H9 (cell line): ENCODE results near the gene GGCX. TPM values are rescaled to one million over a fixed set of nuclear protein-coding genes. Genes with fewer than 3 reads are reported as not detected.

ENCODE experiments used
- DNase-seq: peaks from one replicate; pipeline ENCODE4 v3.0.0-alpha.2; 2017
- H2AFZ ChIP-seq: one replicate; pipeline ENCODE4 v1.6.1; 2013; ENCODE audit warnings: mild to moderate bottlenecking, low read length, control low read depth, moderate library complexity
- H2AK5ac ChIP-seq: 2 replicates; pipeline ENCODE4 v1.6.1; 2013; ENCODE audit warnings: low read length, control low read depth, mixed read lengths; ENCODE audit not compliant: insufficient read length
- H2BK120ac ChIP-seq: one replicate; pipeline ENCODE4 v1.6.1; 2013; ENCODE audit warnings: low read depth, mild to moderate bottlenecking, low read length, control low read depth, inconsistent platforms; ENCODE audit not compliant: poor library complexity, severe bottlenecking
- H2BK12ac ChIP-seq: 2 replicates; pipeline ENCODE4 v1.6.1; 2013; ENCODE audit warnings: low read length, control low read depth, mixed read lengths, low read depth; ENCODE audit not compliant: insufficient read length
- H2BK15ac ChIP-seq: 2 replicates; pipeline ENCODE4 v1.6.1; 2013; ENCODE audit warnings: low read depth, low read length, control low read depth
- H2BK20ac ChIP-seq: one replicate; pipeline ENCODE4 v1.6.1; 2013; ENCODE audit warnings: low read depth, mild to moderate bottlenecking, low read length, control low read depth, inconsistent platforms; ENCODE audit not compliant: poor library complexity, severe bottlenecking
- H2BK5ac ChIP-seq: 2 replicates; pipeline ENCODE4 v1.6.1; 2013; ENCODE audit warnings: low read length, control low read depth, mixed read lengths; ENCODE audit not compliant: insufficient read length
- H3K14ac ChIP-seq: 2 replicates; pipeline ENCODE4 v1.6.1; 2013; ENCODE audit warnings: low read length, control low read depth; ENCODE audit not compliant: insufficient read depth
- H3K18ac ChIP-seq: 2 replicates; pipeline ENCODE4 v1.6.1; 2013; ENCODE audit warnings: low read depth, mild to moderate bottlenecking, mixed read lengths, low read length, control low read depth; ENCODE audit not compliant: insufficient read length
- H3K23ac ChIP-seq: 2 replicates; pipeline ENCODE4 v1.6.1; 2013; ENCODE audit warnings: low read length, control low read depth, mixed read lengths, low read depth; ENCODE audit not compliant: insufficient read length
- H3K23me2 ChIP-seq: 2 replicates; pipeline ENCODE4 v1.6.1; 2013; ENCODE audit warnings: low read depth, mild to moderate bottlenecking, mixed read lengths, low read length, control low read depth; ENCODE audit not compliant: insufficient read length, poor library complexity, severe bottlenecking
- H3K27ac ChIP-seq: 2 replicates; pipeline ENCODE4 v1.5.1; 2013; ENCODE audit warnings: low read length, control low read depth, mixed read lengths, low read depth; ENCODE audit not compliant: insufficient read length
- H3K27me3 ChIP-seq: 2 replicates; pipeline ENCODE4 v1.6.1; 2013; ENCODE audit warnings: low read length, control low read depth, inconsistent platforms; ENCODE audit not compliant: insufficient read depth
- H3K4ac ChIP-seq: 2 replicates; pipeline ENCODE4 v1.6.1; 2013; ENCODE audit warnings: low read depth, mild to moderate bottlenecking, control low read depth, inconsistent platforms, low read length, moderate library complexity
- H3K4me1 ChIP-seq: 2 replicates; pipeline ENCODE4 v1.6.1; 2013; ENCODE audit warnings: low read length, control low read depth, inconsistent platforms; ENCODE audit not compliant: insufficient read depth
- H3K4me2 ChIP-seq: 2 replicates; pipeline ENCODE4 v1.6.1; 2013; ENCODE audit warnings: low read length, control low read depth, mixed read lengths; ENCODE audit not compliant: insufficient read length, insufficient read depth
- H3K56ac ChIP-seq: 2 replicates; pipeline ENCODE4 v1.6.1; 2013; ENCODE audit warnings: low read depth, mild to moderate bottlenecking, mixed read lengths, low read length, control low read depth; ENCODE audit not compliant: insufficient read length
- H3K79me1 ChIP-seq: 2 replicates; pipeline ENCODE4 v1.6.1; 2013; ENCODE audit warnings: low read depth, mild to moderate bottlenecking, moderate library complexity, low read length, control low read depth, inconsistent platforms; ENCODE audit not compliant: insufficient read depth, poor library complexity, severe bottlenecking
- H3K79me2 ChIP-seq: 2 replicates; pipeline ENCODE4 v1.6.1; 2013; ENCODE audit warnings: low read length, control low read depth, inconsistent platforms; ENCODE audit not compliant: insufficient read depth
- H3K9ac ChIP-seq: 2 replicates; pipeline ENCODE4 v1.6.1; 2013; ENCODE audit warnings: low read length, control low read depth, mixed read lengths; ENCODE audit not compliant: insufficient read length; ENCODE audit errors: extremely low read depth
- H3K9me3 ChIP-seq: one replicate; pipeline ENCODE4 v1.6.1; 2013; ENCODE audit warnings: low read depth, low read length, inconsistent platforms; ENCODE audit not compliant: control insufficient read depth
- H3T11ph ChIP-seq: one replicate; pipeline ENCODE4 v1.6.1; 2013; ENCODE audit warnings: mild to moderate bottlenecking, low read length, control low read depth, inconsistent platforms
- H4K20me1 ChIP-seq: one replicate; pipeline ENCODE4 v1.6.1; 2013; ENCODE audit not compliant: control insufficient read depth, insufficient read length, insufficient read depth
- H4K5ac ChIP-seq: 2 replicates; pipeline ENCODE4 v1.6.1; 2013; ENCODE audit warnings: low read depth, mild to moderate bottlenecking, mixed read lengths, low read length, control low read depth; ENCODE audit not compliant: insufficient read length
- H4K8ac ChIP-seq: replicated peaks from 2 replicates; pipeline ENCODE4 v1.6.1; 2013; ENCODE audit warnings: low read length, control low read depth, mixed read lengths, low read depth; ENCODE audit not compliant: insufficient read length
- H4K91ac ChIP-seq: 2 replicates; pipeline ENCODE4 v1.6.1; 2013; ENCODE audit warnings: low read depth, mild to moderate bottlenecking, moderate library complexity, mixed read lengths, low read length, control low read depth; ENCODE audit not compliant: insufficient read length
- H3K27ac Mint-ChIP-seq, 3 experiments: 2 replicates in 2 of 3; 3 replicates in 1 of 3; pipeline ENCODE4 v1.8.0; 2020 to 2021; ENCODE audit warnings: mixed read lengths in 3 of 3, mild to moderate bottlenecking in 1 of 3, moderate library complexity in 1 of 3
- H3K27me3 Mint-ChIP-seq: 2 replicates; pipeline ENCODE4 v1.8.0; 2021; ENCODE audit warnings: low read depth, mild to moderate bottlenecking, moderate library complexity, mixed read lengths
- H3K36me3 Mint-ChIP-seq, 3 experiments: 2 replicates in 2 of 3; 3 replicates in 1 of 3; pipeline ENCODE4 v1.8.0; 2020 to 2021; ENCODE audit warnings: low read depth in 3 of 3, mixed read lengths in 3 of 3; ENCODE audit not compliant: insufficient read depth in 1 of 3
- H3K4me1 Mint-ChIP-seq, 2 experiments: 2 replicates each; pipeline ENCODE4 v1.8.0; 2020; ENCODE audit warnings: mixed read lengths in 2 of 2
- H3K4me3 Mint-ChIP-seq, 2 experiments: 2 replicates in 1 of 2; 3 replicates in 1 of 2; pipeline ENCODE4 v1.8.0; 2020 to 2021; ENCODE audit warnings: mild to moderate bottlenecking in 2 of 2, mixed read lengths in 2 of 2, moderate library complexity in 1 of 2
- H3K9me3 Mint-ChIP-seq, 2 experiments: 2 replicates in 1 of 2; 3 replicates in 1 of 2; pipeline ENCODE4 v1.8.0; 2020; ENCODE audit warnings: mild to moderate bottlenecking in 2 of 2, mixed read lengths in 2 of 2, moderate library complexity in 1 of 2
- CTCF ChIP-seq: fragments of 200-600 bp; sonication (generic); conservative IDR thresholded peaks from 3 replicates; pipeline ENCODE4 v1.8.0; 2021; ENCODE audit warnings: antibody characterized with exemption, mild to moderate bottlenecking
- WGBS: extraction: QIAGEN DNeasy Blood & Tissue Kit; methylation state at CpG from one replicate; pipeline ENCODE4 v1.1.7; 2013; ENCODE audit warnings: missing lambda C conversion rate, low lambda C conversion rate, mixed read lengths; ENCODE audit not compliant: insufficient read length; ENCODE audit errors: extremely low coverage; 5-methylcytosine and 5-hydroxymethylcytosine counted together
- total RNA-seq: library from RNA; stranded (reverse); gene quantifications from 2 replicates; pipeline ENCODE4 v1.2.1, GENCODE V29; 2021

The GGCX gene
- total RNA-seq, 1 experiment from 2014 or later, result 32.9 TPM

DNA sequence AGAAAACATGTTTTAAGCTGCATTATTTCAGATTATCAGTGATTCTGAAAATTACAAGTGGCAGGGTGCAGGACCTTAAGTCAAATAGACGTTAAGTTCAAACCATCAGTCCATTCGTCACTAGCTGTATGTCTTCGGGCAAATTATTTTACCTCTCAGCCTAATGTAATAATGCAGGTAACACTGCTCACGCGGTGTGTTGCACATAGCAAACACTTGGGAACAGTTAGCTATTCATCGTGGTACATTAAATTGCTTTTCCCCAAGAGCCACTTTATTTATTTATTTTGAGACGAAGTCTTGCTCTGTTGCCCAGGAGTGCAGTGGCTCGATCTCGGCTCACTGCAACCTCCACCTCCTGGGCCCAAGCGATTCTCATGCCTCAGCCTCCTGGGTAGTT lies 12.2 kb downstream of the GGCX start:
- Histone ChIP-seq H3K4me2 (no peak overlapping the region), H2BK5ac (no peak overlapping the region), H3K18ac (no peak overlapping the region), H2BK120ac (no peak overlapping the region), H3K27me3 (no peaks in the 10 kb centered on the region), H4K8ac (no peak overlapping the region), H2BK20ac (no peak overlapping the region), H3K9ac (no peak overlapping the region), H3K9me3 (no peaks in the 10 kb centered on the region), H3K27ac (no peak overlapping the region), H4K20me1 (no peaks in the 10 kb centered on the region), H3K23ac (no peak overlapping the region), H3K4ac (no peak overlapping the region), H2BK15ac (no peak overlapping the region), H2AFZ (no peak overlapping the region), H3T11ph (no peak overlapping the region), H4K5ac (no peak overlapping the region), H2AK5ac (no peak overlapping the region), H3K23me2 (no peaks in the 10 kb centered on the region), H4K91ac (no peak overlapping the region), H3K4me1 (no peaks in the 10 kb centered on the region), H3K79me1 (no peaks in the 10 kb centered on the region), H3K14ac (no peak overlapping the region), H3K79me2 (no peaks in the 10 kb centered on the region), H3K56ac (no peak overlapping the region), H2BK12ac (no peak overlapping the region)
- Mint-ChIP-seq H3K27ac (no peak overlapping the region), H3K4me3 (no peak overlapping the region), H3K36me3 (peaks cover 19 to 71% (median 53%) of the 10 kb centered on the region in 3 experiments; a peak in 6 of 7 replicates), H3K4me1 (peaks cover 2 to 10% of the 10 kb centered on the region in 2 experiments; a peak in 2 of 4 replicates), H3K27me3 (no peaks in the 10 kb centered on the region; the same call in 1 of the 2 replicates), H3K9me3 (no peaks in the 10 kb centered on the region)
- no peak for DNase-seq
- WGBS, result no CpG with 5 or more reads among the region's 10 CpGs
- TF ChIP-seq CTCF, result no peak
